Central memory CD8-positive, alpha-beta T cell (primary cell): Measurements from ENCODE around the gene PLEKHM2.

Experiments
- ATAC-seq: fragments of 150-1000 bp; cut with Tn5 transposase; replicated peaks from 2 replicates; pipeline ENCODE4 v1.10.0; 2022; ENCODE audit warnings: mild to moderate bottlenecking, moderate FRiP score, moderate number of reproducible peaks; ENCODE audit not compliant: poor library complexity, severe bottlenecking; ENCODE audit errors: extremely low read depth
- DNase-seq, 2 donors: peaks; one replicate each; pipeline ENCODE4 v3.0.0; 2021; ENCODE audit warnings: low spot score in 2 of 2
- H3K27ac Mint-ChIP-seq: one replicate; pipeline ENCODE4 v1.8.0; 2022; ENCODE audit warnings: low read depth, mild to moderate bottlenecking, moderate library complexity, mixed read lengths
- H3K27me3 Mint-ChIP-seq: one replicate; pipeline ENCODE4 v1.8.0; 2022; ENCODE audit warnings: mixed read lengths
- H3K36me3 Mint-ChIP-seq: one replicate; pipeline ENCODE4 v1.8.0; 2022; ENCODE audit warnings: mild to moderate bottlenecking, moderate library complexity, mixed read lengths; ENCODE audit not compliant: insufficient read depth
- H3K4me1 Mint-ChIP-seq: one replicate; pipeline ENCODE4 v1.8.0; 2022; ENCODE audit warnings: mixed read lengths
- H3K4me3 Mint-ChIP-seq: one replicate; pipeline ENCODE4 v1.8.0; 2022; ENCODE audit warnings: mild to moderate bottlenecking, moderate library complexity, mixed read lengths
- H3K9me3 Mint-ChIP-seq: one replicate; pipeline ENCODE4 v1.8.0; 2022; ENCODE audit warnings: mixed read lengths

Gene PLEKHM2

DNA sequence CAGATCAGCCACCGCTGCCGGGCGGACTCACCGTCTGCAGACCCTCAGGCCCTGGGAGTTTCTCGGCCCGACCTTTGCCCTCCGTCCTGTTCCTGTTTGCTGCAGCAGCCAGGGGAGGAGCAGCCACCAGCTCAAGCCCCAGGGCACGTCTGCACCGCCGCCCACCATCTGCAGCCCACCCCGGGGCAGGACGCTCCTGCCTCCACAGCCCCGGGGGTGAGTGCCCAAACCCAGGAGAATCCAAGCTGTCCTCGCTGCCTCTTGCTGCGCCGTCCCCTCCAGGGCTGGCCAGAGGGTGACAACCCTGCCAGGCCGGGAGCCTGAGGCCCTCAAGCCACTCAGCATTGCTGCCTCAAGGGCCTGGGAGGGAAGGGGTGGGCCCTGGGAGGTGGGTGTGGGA, 50.8 kb downstream of the PLEKHM2 start:
- DNase-seq (no peak), ATAC-seq (no peak)
- Mint-ChIP-seq H3K36me3 (peaks cover 8% of the 10 kb centered on the region), H3K27me3 (no peaks in the 10 kb centered on the region), H3K9me3 (no peaks in the 10 kb centered on the region), H3K4me1 (no peaks in the 10 kb centered on the region), H3K27ac (no peak overlapping the region), H3K4me3 (no peak overlapping the region)

DNA sequence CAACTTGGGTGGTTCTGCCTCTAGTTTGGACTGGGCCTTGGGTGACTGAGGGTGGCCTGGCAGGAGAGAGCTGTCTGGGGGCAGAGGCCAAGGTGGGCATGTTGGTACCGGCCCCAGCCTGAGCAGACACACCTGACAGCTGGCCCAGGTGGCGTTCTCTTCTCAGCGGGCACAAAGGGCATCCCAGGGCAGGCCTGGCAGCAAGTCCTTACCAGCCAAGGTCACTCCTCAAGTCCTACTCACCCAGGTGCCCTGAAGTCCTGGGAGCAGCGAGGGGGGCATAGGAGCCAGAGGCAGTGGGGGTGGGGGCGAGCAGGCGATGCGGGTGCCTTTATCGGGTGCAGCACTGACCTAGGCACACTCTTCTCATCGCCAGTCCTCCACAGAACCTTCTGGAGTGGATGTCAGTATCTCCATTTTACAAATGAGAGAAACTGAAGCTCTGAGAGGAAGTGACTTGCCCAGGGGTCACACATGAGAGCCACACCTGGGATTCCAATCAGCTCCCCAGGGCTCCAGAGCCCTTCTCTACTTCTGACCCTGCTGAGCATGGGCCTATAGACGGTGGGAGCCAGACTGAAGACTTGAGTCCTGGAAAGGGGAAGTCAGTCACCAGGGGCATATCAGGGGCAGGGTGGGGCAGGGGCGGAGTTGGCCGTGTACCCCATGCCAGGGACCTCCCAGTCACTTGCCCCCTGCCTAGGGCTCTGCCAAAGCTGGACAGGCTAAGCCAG, 51.4 kb downstream of the PLEKHM2 start:
- no peak overlapping the region for H3K27ac Mint-ChIP-seq
- no peak for ATAC-seq
- no peaks in the 10 kb centered on the region for H3K9me3 Mint-ChIP-seq

DNA sequence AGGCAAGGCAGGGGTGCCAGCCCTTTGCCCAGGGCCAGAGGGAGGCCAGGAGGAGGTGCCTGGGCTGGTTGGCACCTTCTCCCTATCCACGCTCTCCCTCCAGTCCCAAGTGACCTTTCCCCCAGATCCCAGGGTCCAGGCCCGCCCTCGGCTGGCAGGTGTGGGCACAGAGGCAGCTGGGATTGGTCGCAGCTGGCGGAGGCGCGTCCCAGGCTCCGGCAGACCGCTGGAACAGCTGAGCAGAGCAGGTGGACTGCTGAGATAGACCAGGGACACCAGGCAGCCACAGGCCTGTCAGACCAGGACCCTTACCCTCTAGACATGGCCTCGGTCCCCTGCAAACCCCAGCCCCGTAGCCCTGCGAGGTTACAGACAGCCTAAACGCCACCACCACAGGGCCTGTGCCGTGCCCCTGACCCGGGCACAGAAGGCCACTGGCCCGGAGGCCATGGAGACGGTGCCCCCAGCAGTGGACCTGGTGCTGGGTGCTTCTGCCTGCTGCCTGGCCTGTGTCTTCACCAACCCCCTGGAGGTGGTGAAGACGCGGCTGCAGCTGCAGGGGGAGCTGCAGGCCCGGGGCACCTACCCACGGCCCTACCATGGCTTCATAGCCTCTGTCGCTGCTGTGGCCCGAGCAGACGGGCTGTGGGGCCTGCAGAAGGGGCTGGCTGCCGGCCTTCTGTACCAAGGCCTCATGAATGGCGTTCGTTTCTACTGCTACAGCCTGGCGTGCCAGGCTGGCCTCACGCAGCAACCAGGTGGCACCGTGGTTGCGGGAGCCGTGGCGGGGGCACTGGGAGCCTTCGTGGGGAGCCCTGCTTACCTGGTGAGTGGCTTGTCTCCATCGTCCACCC, 52.1 kb downstream of the PLEKHM2 start, which contains the start of gene SLC25A34:
SLC25A34 (plus strand) TSS at position 221 of the 854 bp plus-strand sequence; CDS start at position 449, 228 bp downstream.
- no peaks in the 10 kb centered on the region for H3K9me3 Mint-ChIP-seq
- no peak for DNase-seq
- no peak for ATAC-seq
- no peak within 1 kb of the TSS for H3K27ac Mint-ChIP-seq
- H3K27me3 Mint-ChIP-seq = no peaks in the 10 kb centered on the region
- peaks cover 3% of the 10 kb centered on the region for H3K4me1 Mint-ChIP-seq
- no peak within 1 kb of the TSS for H3K4me3 Mint-ChIP-seq
- peaks cover 5% of the 10 kb centered on the region for H3K36me3 Mint-ChIP-seq

More for the DNA sequence above, 51.4 kb downstream of the PLEKHM2 start:
- peaks cover 8% of the 10 kb centered on the region for H3K36me3 Mint-ChIP-seq
- H3K4me1 Mint-ChIP-seq = no peaks in the 10 kb centered on the region
- DNase-seq = no peak
- H3K27me3 Mint-ChIP-seq = no peaks in the 10 kb centered on the region
- H3K4me3 Mint-ChIP-seq = no peak overlapping the region

DNA sequence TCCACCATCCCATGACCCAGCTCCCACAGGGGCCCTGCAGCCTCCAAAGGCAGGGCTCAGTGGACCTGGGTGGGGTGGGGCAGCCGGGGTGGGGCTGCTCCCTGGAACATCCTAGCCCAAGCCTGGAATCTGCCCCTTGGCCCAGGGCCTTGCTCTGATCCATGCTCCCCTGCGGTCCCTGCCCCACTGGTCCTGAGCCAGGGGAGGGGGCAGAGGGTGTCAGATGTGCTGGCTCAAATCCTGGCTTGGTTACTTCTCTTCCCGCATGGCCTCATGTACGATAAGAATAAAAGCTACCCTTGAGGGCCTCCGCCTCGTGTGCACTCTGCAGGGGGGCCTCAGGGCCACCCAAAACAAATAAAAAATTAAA, 52.8 kb downstream of the PLEKHM2 start:
- H3K27me3 Mint-ChIP-seq = no peaks in the 10 kb centered on the region
- H3K4me3 Mint-ChIP-seq = no peak overlapping the region
- peaks cover 5% of the 10 kb centered on the region for H3K36me3 Mint-ChIP-seq
- no peaks in the 10 kb centered on the region for H3K9me3 Mint-ChIP-seq
- H3K4me1 Mint-ChIP-seq = peaks cover 6% of the 10 kb centered on the region
- ATAC-seq (no peak), DNase-seq (no peak)
- H3K27ac Mint-ChIP-seq = no peak overlapping the region

DNA sequence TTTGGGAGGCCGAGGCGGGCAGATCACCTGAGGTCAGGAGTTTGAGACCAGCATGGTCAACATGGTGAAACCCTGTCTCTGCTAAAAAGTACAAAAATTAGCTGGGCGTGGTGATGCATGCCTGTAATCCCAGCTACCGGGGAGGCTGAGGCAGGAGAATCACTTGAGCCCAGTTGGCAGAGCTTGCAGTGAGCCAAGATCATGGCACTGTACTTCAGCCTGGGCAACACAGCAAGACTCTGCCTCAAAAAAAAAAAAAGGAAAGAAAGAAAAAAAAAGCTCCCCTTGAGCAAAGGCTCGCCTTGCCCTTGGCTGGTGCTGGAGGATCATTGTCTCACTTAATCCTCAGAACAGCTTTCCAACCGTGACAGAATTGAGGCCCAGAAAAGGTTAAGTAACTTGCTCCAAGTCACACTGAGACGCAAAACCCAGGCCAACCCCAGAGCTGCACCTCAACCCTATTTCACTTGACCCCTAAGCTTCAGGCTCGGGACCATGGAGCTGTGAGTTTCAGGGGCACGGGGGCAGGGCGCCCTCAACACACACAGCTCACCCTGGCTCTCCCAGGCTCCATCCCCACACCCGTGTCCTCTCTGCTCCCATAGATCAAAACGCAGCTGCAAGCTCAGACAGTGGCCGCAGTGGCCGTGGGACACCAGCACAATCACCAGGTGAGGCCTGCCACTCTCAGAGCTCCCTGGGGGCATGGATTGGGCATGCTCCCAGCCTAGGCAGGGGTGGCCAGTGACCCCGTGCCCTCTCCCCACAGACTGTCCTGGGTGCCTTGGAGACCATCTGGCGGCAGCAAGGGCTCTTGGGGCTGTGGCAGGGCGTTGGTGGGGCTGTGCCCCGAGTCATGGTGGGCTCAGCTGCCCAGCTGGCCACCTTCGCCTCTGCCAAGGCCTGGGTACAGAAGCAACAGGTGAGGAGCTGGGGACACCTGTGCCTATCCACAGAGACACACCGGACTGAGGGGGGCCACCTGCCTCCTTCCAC, 53.5 kb downstream of the PLEKHM2 start:
- Mint-ChIP-seq H3K27ac (no peak overlapping the region), H3K9me3 (no peaks in the 10 kb centered on the region), H3K36me3 (peaks cover 2% of the 10 kb centered on the region), H3K27me3 (no peaks in the 10 kb centered on the region), H3K4me1 (peaks cover 6% of the 10 kb centered on the region), H3K4me3 (no peak overlapping the region)
- no peak for DNase-seq
- no peak for ATAC-seq

DNA sequence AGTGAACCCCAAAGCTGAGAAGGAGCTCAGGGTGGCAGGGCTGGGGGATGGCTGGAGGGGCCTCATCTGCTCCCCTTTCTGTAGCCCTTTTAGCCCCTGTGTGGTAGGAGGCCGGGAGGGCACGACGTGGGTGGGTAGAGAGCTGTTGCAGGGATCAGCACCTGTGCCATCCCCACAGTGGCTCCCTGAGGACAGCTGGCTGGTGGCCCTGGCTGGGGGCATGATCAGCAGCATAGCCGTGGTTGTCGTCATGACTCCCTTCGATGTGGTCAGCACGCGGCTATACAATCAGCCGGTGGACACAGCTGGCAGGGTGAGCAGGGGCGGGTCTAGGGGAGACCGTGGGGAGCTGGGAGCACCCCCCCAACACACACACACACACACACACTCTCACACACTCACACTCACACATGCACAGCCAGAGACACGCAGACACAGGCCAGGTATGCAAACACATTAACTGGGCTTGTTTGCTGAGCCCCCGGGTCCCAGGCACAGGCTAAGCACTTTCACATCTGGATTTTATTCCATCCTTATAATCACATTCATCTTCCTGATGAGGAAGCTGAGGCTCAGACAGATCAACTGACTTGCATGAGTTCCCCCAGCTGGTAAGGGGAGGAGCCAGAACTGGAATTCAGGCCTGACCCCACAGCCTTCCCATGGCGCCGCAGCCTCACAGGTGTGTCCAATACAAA, 54.4 kb downstream of the PLEKHM2 start:
- ATAC-seq (no peak), DNase-seq (no peak)
- Mint-ChIP-seq H3K4me1 (peaks cover 6% of the 10 kb centered on the region), H3K9me3 (no peaks in the 10 kb centered on the region), H3K27ac (no peak overlapping the region), H3K36me3 (peaks cover 2% of the 10 kb centered on the region), H3K27me3 (no peaks in the 10 kb centered on the region), H3K4me3 (no peak overlapping the region)

DNA sequence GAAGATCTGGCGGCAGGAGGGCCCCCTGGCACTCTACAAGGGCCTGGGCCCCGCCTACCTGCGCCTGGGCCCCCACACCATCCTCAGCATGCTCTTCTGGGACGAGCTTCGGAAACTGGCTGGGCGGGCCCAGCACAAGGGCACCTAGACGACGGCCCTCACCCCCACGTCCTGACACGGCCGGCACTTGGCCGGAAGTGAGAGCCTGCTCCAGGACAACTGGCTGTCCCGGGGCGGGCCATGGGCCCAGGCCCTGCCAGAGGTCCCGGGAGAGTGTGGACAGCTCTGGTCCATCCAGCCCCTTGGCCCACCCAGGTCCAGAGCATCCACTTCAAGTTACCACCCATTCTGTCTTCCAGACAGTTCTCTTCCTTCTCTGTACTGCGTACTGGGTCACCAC, 55.1 kb downstream of the PLEKHM2 start:
- ATAC-seq (no peak), DNase-seq (no peak)
- peaks cover under 1% of the 10 kb centered on the region for H3K36me3 Mint-ChIP-seq
- H3K4me1 Mint-ChIP-seq = peaks cover 6% of the 10 kb centered on the region
- no peak overlapping the region for H3K27ac Mint-ChIP-seq
- H3K4me3 Mint-ChIP-seq = no peak overlapping the region
- H3K9me3 Mint-ChIP-seq = no peaks in the 10 kb centered on the region
- no peaks in the 10 kb centered on the region for H3K27me3 Mint-ChIP-seq

DNA sequence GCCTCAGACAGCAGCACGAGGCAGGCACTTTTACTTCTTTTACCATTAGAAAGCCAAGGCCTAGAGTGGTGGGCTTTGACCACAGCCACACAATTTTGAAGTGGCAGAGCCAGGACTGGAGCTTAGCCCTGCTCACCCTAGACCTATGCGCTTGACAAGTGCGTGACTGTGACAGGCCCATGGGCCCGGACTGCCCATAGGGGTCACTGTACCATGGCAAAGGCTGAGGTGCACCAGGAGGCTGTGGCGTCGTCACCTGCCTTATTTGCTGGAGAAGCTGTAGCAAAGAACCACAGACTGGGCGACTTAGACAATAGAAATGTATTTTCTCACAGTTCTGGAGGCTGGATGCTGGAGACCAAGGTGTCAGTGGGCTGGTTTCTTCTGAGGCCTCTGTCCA, 55.6 kb downstream of the PLEKHM2 start:
- Mint-ChIP-seq H3K36me3 (no peaks in the 10 kb centered on the region), H3K27me3 (no peaks in the 10 kb centered on the region), H3K4me1 (peaks cover 6% of the 10 kb centered on the region), H3K27ac (no peak overlapping the region), H3K4me3 (no peak overlapping the region), H3K9me3 (no peaks in the 10 kb centered on the region)
- no peak for ATAC-seq
- DNase-seq = no peak

DNA sequence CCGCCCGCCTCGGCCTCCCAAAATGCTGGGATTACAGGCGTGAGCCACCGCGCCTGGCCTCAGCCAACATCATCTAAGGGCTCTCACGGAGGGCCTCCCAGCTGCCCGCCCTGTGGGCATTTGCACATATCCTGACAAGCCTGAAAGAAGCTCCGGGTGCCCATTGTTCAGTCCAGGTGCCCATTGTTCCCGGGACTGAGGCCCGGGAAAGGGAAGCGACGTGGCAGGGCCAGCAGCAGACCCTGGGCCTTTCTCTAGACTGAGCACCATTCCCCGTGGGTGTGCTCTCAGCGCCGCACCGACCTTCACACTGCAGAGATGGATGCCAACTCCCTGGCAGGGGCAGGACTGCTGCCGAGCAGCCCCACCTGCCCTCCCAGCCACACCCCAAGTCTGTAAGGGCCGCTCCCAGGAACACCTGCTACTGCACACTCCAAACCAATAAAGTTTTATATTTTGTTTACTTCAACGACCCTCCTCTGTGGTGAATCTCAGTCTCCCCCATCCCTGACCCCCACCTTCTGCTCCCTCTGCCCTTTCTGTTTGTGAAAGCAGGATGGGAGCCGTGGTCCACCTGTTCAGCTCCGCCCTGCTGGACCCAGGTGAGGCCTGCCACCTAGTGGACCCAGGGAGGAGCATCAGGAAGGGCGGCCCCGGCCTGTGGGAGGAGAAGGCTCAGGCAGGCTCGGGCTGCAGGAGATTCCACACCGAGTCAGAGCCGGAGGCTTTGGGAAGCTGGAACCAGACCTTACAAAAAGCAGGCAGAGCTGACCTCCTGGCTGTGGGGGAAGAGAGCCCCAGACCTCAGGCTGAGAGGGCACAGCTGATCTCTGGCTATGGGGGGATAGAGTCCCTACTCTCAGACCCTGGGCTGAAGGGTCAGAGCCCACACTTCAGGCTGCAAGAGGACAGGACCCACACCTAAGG, 57.1 kb downstream of the PLEKHM2 start:
- Mint-ChIP-seq H3K9me3 (no peaks in the 10 kb centered on the region), H3K36me3 (no peaks in the 10 kb centered on the region), H3K4me3 (no peak overlapping the region), H3K27me3 (no peaks in the 10 kb centered on the region), H3K27ac (no peak overlapping the region), H3K4me1 (peaks cover 6% of the 10 kb centered on the region)
- ATAC-seq = peak; percentile 76
- peak; percentile 36 to 44 for DNase-seq

DNA sequence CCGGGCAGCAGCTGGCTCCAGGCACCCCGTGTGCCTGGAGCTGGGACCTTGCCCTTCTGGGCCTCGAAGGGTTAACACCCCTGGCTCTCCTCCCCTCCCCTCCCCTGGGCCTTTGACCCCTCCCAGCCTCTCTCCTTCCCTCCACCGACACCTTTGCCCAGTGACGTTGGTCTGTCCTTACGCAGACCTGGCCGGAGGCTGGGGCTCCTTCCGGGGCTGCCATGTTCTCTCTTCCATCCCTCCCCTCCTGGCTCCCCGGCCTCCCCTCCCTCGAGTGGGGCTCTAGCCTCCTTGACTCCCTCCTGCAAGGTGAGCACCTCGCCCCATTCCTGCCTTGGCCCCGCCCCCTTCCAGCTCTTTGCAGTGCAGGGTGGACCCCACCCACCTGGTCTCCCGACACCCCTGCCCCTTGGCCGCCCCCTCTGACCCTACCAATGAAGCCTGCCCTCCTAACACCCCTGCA, 58.2 kb downstream of the PLEKHM2 start, which contains the start of gene TMEM82:
TMEM82 (plus strand) TSS at position 161 of the 463 bp plus-strand sequence; CDS start at position 222, 61 bp downstream.
- H3K36me3 Mint-ChIP-seq = no peaks in the 10 kb centered on the region
- no peaks in the 10 kb centered on the region for H3K27me3 Mint-ChIP-seq
- H3K4me3 Mint-ChIP-seq = no peak within 1 kb of the TSS
- H3K9me3 Mint-ChIP-seq = no peaks in the 10 kb centered on the region
- no peak for ATAC-seq
- peaks cover 6% of the 10 kb centered on the region for H3K4me1 Mint-ChIP-seq
- DNase-seq = no peak
- H3K27ac Mint-ChIP-seq = no peak within 1 kb of the TSS

DNA sequence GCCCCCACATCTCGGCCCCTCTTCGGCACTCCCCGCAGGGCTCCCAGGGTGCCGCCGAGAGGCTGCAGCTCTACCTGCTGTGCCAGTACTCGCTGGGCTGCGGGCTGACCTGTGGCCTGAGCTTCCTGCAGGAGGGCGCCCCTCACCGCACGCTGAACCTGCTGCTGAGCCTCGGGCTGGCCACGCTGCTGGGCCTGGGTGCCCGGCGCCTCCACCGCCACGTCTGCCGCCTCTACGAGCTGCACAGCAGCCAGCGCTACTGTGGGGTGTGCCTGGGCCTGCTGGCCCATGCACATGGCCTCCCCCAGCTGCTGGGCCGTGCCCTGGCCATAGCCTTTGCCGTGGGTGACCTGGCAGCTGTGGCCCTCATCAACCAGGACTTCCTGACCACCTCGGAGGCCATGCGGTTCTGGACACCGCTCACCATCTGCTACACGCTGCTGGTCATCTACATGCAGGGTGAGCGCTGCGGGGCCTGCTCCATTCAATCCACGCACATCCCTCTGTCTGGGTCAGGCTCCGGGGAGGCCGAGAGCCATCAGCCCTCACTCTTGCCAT, 60.1 kb downstream of the PLEKHM2 start:
- Mint-ChIP-seq H3K36me3 (no peaks in the 10 kb centered on the region), H3K4me3 (no peak overlapping the region), H3K4me1 (peaks cover 6% of the 10 kb centered on the region), H3K27ac (no peak overlapping the region), H3K27me3 (no peaks in the 10 kb centered on the region), H3K9me3 (no peaks in the 10 kb centered on the region)
- ATAC-seq (no peak), DNase-seq (no peak)
